B cell (primary cell): ENCODE measurements around the gene SPATA3. TPM values are rescaled to one million over a fixed set of nuclear protein-coding genes. Genes with fewer than 3 reads are reported as not detected.

ENCODE experiments used
- ATAC-seq: fragments of 200-7000 bp; cut with Tn5 transposase; one replicate; pipeline ENCODE4 v1.10.0; 2021; ENCODE audit warnings: low read depth, mild to moderate bottlenecking, moderate number of reproducible peaks, moderate library complexity
- CTCF ChIA-PET: fragments of 350-600 bp; sonication (Branson Sonifier 250); formaldehyde crosslinking; loops from one replicate; lab custom pipeline; 2021; ENCODE audit warnings: antibody characterized with exemption, inconsistent platforms; lab: Charles Lee
- POLR2A ChIA-PET: fragments of 350-600 bp; sonication (Branson Sonifier 250); formaldehyde crosslinking; loops from one replicate; lab custom pipeline; 2021; ENCODE audit warnings: antibody characterized with exemption; lab: Charles Lee
- DNase-seq: peaks from one replicate; pipeline ENCODE4 v3.0.0; 2013
- H2AFZ ChIP-seq: 2 replicates; pipeline ENCODE4 v1.6.1; 2012; ENCODE audit warnings: mild to moderate bottlenecking, low read depth, low read length; ENCODE audit not compliant: insufficient read depth, poor library complexity, severe bottlenecking
- H3K27ac ChIP-seq, 2 donors: 1 replicate in 1 of 2; 2 replicates in 1 of 2; pipeline ENCODE4 v1.5.1; 2012 to 2013; ENCODE audit warnings: low read length in 2 of 2, mild to moderate bottlenecking in 2 of 2, moderate library complexity in 1 of 2
- H3K27me3 ChIP-seq, 4 experiments: fragments of 200-600 bp in 1 of 4; sonication (generic) in 1 of 4; replicated peaks in 1 of 4; 1 replicate in 2 of 4; 2 replicates in 2 of 4; pipeline versions ENCODE4 v1.6.1 to v1.7.0; 2013 to 2016; ENCODE audit warnings: low read length in 3 of 4, mild to moderate bottlenecking in 2 of 4, mixed read lengths in 1 of 4, moderate library complexity in 1 of 4; ENCODE audit not compliant: insufficient read depth in 4 of 4, control insufficient read depth in 3 of 4; ENCODE audit errors: control extremely low read depth in 1 of 4
- H3K36me3 ChIP-seq, 2 experiments: replicated peaks in 1 of 2; 1 replicate in 1 of 2; 2 replicates in 1 of 2; pipeline versions ENCODE4 v1.6.1 to v1.7.1; 2013; ENCODE audit warnings: low read length in 1 of 2; ENCODE audit not compliant: insufficient read depth in 2 of 2, control insufficient read depth in 1 of 2; ENCODE audit errors: control extremely low read depth in 1 of 2, extremely low read depth in 1 of 2
- H3K4me1 ChIP-seq, 2 donors: fragments of 200-600 bp in 1 of 2; sonication (generic) in 1 of 2; 1 replicate in 1 of 2; 2 replicates in 1 of 2; pipeline versions ENCODE4 v1.5.1 to v1.6.1; 2013 to 2017; ENCODE audit warnings: low read length in 2 of 2; ENCODE audit not compliant: control insufficient read depth in 2 of 2, insufficient read depth in 2 of 2
- H3K4me2 ChIP-seq: replicated peaks from 2 replicates; pipeline ENCODE3; 2012; ENCODE audit warnings: mild to moderate bottlenecking, low read depth, low read length; ENCODE audit not compliant: poor library complexity, severe bottlenecking
- H3K4me3 ChIP-seq, 5 experiments: fragments of 200-600 bp in 1 of 5; sonication (generic) in 1 of 5; 1 replicate in 3 of 5; 2 replicates in 2 of 5; pipeline versions ENCODE4 v1.5.1 to v1.7.0; 2011 to 2016; ENCODE audit warnings: low read length in 4 of 5, mild to moderate bottlenecking in 4 of 5, low read depth in 2 of 5, control low read depth in 1 of 5, moderate library complexity in 1 of 5; ENCODE audit not compliant: insufficient read depth in 1 of 5; ENCODE audit errors: control extremely low read depth in 1 of 5, extremely low read depth in 1 of 5
- H3K79me2 ChIP-seq: fragments of 200-600 bp; sonication (generic); one replicate; pipeline ENCODE4 v1.6.0; 2016; ENCODE audit warnings: low read length; ENCODE audit not compliant: control insufficient read depth, insufficient read depth
- H3K9ac ChIP-seq: fragments of 200-600 bp; sonication (generic); 2 replicates; pipeline ENCODE4 v1.6.1; 2017; ENCODE audit warnings: mild to moderate bottlenecking, low read length, moderate library complexity
- H3K9me3 ChIP-seq, 3 donors: one replicate each; pipeline versions ENCODE4 v1.6.1 to v1.7.1; 2013; ENCODE audit warnings: low read length in 2 of 3; ENCODE audit not compliant: control insufficient read depth in 2 of 3, insufficient read depth in 1 of 3; ENCODE audit errors: control extremely low read depth in 1 of 3
- H4K20me1 ChIP-seq: 2 replicates; pipeline ENCODE4 v1.6.0; 2012; ENCODE audit warnings: mild to moderate bottlenecking, low read length; ENCODE audit not compliant: insufficient read depth, control insufficient read depth, poor library complexity, severe bottlenecking
- H3K27ac Mint-ChIP-seq: one replicate; pipeline ENCODE4 v1.8.0; 2021; ENCODE audit warnings: mixed read lengths
- H3K27me3 Mint-ChIP-seq: one replicate; pipeline ENCODE4 v1.8.0; 2021; ENCODE audit warnings: mixed read lengths
- H3K4me1 Mint-ChIP-seq: one replicate; pipeline ENCODE4 v1.8.0; 2021; ENCODE audit warnings: mixed read lengths
- H3K4me3 Mint-ChIP-seq: one replicate; pipeline ENCODE4 v1.8.0; 2021; ENCODE audit warnings: mixed read lengths
- H3K9me3 Mint-ChIP-seq: one replicate; pipeline ENCODE4 v1.8.0; 2022; ENCODE audit warnings: mixed read lengths; ENCODE audit not compliant: insufficient read depth
- EZH2 ChIP-seq: IDR thresholded peaks from 2 replicates; pipeline ENCODE4 v1.6.1; 2012; ENCODE audit warnings: borderline replicate concordance, low read depth, mild to moderate bottlenecking, moderate library complexity, low read length; ENCODE audit not compliant: insufficient read depth, poor library complexity, severe bottlenecking
- WGBS: methylation state at CpG from one replicate; pipeline ENCODE4 v1.1.5; 2013; ENCODE audit warnings: missing lambda C conversion rate; ENCODE audit not compliant: insufficient coverage; 5-methylcytosine and 5-hydroxymethylcytosine counted together
- intact Hi-C: fragments of 100-400 bp; cut with micrococcal nuclease; formaldehyde crosslinking; loops from one replicate; pipeline ENCODE4 v1.10.0; 2022
- polyA plus RNA-seq: library from polyadenylated mRNA; depleted of rRNA; stranded (reverse); fragments of >200 nt; gene quantifications from 2 replicates; pipeline ENCODE4 v1.2.3, GENCODE V29; 2012
- total RNA-seq, 2 donors: library from RNA; stranded (reverse); fragments of 120-200 nt in 1 of 2; gene quantifications; 1 replicate in 1 of 2; 2 replicates in 1 of 2; pipeline versions ENCODE4 v1.2.3 to v1.2.4, GENCODE V29; 2013 to 2022
- TF ChIP-seq, protein P1 (sequence below): fragments of 200-600 bp; IDR thresholded peaks from one replicate; pipeline ENCODE4 v1.8.0; 2022; ENCODE audit warnings: antibody characterized with exemption, mild to moderate bottlenecking

SPATA3 gene
- total and polyA plus RNA-seq, 2 donors (not counting 1 experiment from before 2014, with no cell fraction given): not detected

GRCh38 chr2:231050018-231050901 is 54.3 kb downstream of the SPATA3 start:
- Histone ChIP-seq H3K4me2 (no peak overlapping the region), H3K27me3 (peaks cover 0 to 34% (median 4%) of the 10 kb centered on the region in 4 experiments), H3K4me3 (no peak overlapping the region), H3K27ac (no peak overlapping the region), H3K4me1 (peaks cover 4 to 12% of the 10 kb centered on the region in 2 donors), H3K36me3 (no peaks in the 10 kb centered on the region), H3K9me3 (no peaks in the 10 kb centered on the region), H4K20me1 (no peaks in the 10 kb centered on the region), H3K79me2 (no peaks in the 10 kb centered on the region), H3K9ac (no peak overlapping the region), H2AFZ (no peak overlapping the region)
- Mint-ChIP-seq H3K9me3 (no peaks in the 10 kb centered on the region), H3K27ac (no peak overlapping the region), H3K4me3 (no peak overlapping the region), H3K27me3 (peaks cover 26% of the 10 kb centered on the region), H3K4me1 (peaks cover 11% of the 10 kb centered on the region)
- ATAC-seq (no peak), DNase-seq (no peak)
- WGBS: 84% methylated on average over 8 of the region's 9 CpGs
- intact Hi-C loops: loop anchor here (10.0 kb wide), 1 partner anchor 1505 kb away; the partner anchor contains the start of genes EIF4E2 and TIGD1
- no peak for TF ChIP-seq EZH2
- TF ChIP-seq, protein P1, sequence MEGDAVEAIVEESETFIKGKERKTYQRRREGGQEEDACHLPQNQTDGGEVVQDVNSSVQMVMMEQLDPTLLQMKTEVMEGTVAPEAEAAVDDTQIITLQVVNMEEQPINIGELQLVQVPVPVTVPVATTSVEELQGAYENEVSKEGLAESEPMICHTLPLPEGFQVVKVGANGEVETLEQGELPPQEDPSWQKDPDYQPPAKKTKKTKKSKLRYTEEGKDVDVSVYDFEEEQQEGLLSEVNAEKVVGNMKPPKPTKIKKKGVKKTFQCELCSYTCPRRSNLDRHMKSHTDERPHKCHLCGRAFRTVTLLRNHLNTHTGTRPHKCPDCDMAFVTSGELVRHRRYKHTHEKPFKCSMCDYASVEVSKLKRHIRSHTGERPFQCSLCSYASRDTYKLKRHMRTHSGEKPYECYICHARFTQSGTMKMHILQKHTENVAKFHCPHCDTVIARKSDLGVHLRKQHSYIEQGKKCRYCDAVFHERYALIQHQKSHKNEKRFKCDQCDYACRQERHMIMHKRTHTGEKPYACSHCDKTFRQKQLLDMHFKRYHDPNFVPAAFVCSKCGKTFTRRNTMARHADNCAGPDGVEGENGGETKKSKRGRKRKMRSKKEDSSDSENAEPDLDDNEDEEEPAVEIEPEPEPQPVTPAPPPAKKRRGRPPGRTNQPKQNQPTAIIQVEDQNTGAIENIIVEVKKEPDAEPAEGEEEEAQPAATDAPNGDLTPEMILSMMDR: no peak
- ChIA-PET POLR2A (no interaction called here), CTCF (interaction anchor here (1.5 kb wide), 1 partner anchor 226 kb away, joined by 3 read pairs; no protein-coding TSS in a partner anchor)

DNA sequence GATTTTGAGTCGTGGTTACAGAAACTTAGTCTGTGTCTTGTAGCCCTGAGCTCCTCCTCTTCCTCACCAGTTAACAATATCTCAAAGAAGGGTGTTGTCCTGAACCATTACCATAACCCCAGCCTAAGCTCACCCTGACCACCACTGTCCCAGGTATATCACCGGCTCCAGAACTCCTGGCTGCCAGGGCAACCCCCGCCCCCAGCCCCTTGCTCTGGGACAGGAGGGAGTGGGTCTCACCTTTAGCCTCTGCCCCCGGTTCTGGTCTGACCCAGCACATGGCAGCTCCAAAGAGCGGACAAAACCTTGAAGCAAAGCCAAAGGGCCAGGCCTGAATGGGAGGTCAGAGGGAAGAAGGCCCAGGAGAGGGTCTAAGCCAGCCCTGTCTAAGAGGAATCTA is 55.2 kb downstream of the SPATA3 start:
- CTCF ChIA-PET: interaction anchor here (1.5 kb wide), 1 partner anchor 227 kb away, joined by 3 read pairs; no protein-coding TSS in a partner anchor
- WGBS: 93% methylated on average over 5 of the region's 5 CpGs
- H3K9ac ChIP-seq: no peak overlapping the region

More for the DNA sequence above, 55.2 kb downstream of the SPATA3 start:
- POLR2A ChIA-PET: no interaction called here
- H3K9me3 Mint-ChIP-seq: no peaks in the 10 kb centered on the region
- H3K4me2 ChIP-seq: no peak overlapping the region
- peaks cover 0 to 34% (median 4%) of the 10 kb centered on the region in 4 experiments for H3K27me3 ChIP-seq
- no peak overlapping the region for H3K27ac ChIP-seq
- no peaks in the 10 kb centered on the region for H3K79me2 ChIP-seq
- no peak overlapping the region for H2AFZ ChIP-seq
- no peak for TF ChIP-seq EZH2
- TF ChIP-seq, protein P1: no peak
- H3K27ac Mint-ChIP-seq: no peak overlapping the region
- intact Hi-C loops: loop anchor here (10.0 kb wide), 1 partner anchor 1504 kb away; the partner anchor contains the start of genes EIF4E2 and TIGD1
- peaks cover 11% of the 10 kb centered on the region for H3K4me1 Mint-ChIP-seq
- H3K4me3 ChIP-seq: no peak overlapping the region
- DNase-seq (no peak), ATAC-seq (no peak)
- H3K36me3 ChIP-seq: no peaks in the 10 kb centered on the region
- no peaks in the 10 kb centered on the region for H4K20me1 ChIP-seq
- H3K4me1 ChIP-seq: peaks cover 4 to 12% of the 10 kb centered on the region in 2 donors
- H3K9me3 ChIP-seq: no peaks in the 10 kb centered on the region
- peaks cover 26% of the 10 kb centered on the region for H3K27me3 Mint-ChIP-seq
- H3K4me3 Mint-ChIP-seq: peak overlapping the region; percentile 54
